GM19372 (cell line): ENCODE results near the gene MTMR11.
A peak's percentile ranks its signal among the peaks of the same experiment; 100 is the strongest.

ENCODE experiments used
- ATAC-seq: cut with Tn5 transposase; IDR thresholded peaks from one replicate; pipeline ENCODE4 v1.9.1; 2021; ENCODE audit warnings: mild to moderate bottlenecking, low read depth, moderate library complexity; ENCODE audit not compliant: unreplicated experiment

Gene MTMR11

GRCh38 chr1:149936992-149937705, 470 bp upstream of the MTMR11 start:
- ATAC-seq: no peak

GRCh38 chr1:149934356-149934755, 2.3 kb downstream of the MTMR11 start:
- no peak for ATAC-seq

GRCh38 chr1:149933208-149933607, 3.5 kb downstream of the MTMR11 start:
- no peak for ATAC-seq

GRCh38 chr1:149932474-149932873, 4.2 kb downstream of the MTMR11 start:
- no peak for ATAC-seq

- no peak for ATAC-seq
Measured at GRCh38 chr1:149931212-149931790, 5.4 kb downstream of the MTMR11 start.

DNA sequence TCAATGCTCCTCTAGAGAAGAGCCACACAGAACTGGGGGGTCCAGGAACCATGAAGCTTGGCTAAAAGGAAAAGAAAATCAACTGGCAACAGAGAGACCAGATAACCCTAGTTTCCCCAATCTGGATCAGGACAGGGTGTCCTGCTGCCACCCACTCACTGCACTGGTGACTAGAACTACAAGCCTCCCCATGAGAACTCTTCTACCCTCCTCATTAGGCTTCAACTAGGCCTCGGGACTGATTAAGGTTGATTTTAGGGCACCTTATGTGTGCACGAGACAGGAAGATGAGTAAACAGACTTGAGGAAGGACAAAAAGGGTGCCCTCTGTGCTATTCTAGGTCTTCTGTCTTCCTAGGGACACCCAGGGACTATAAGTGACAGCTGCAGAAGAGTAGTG, 6.8 kb downstream of the MTMR11 start:
- no peak for ATAC-seq

- ATAC-seq: no peak
Measured at GRCh38 chr1:149928401-149928724, 8.3 kb downstream of the MTMR11 start.

DNA sequence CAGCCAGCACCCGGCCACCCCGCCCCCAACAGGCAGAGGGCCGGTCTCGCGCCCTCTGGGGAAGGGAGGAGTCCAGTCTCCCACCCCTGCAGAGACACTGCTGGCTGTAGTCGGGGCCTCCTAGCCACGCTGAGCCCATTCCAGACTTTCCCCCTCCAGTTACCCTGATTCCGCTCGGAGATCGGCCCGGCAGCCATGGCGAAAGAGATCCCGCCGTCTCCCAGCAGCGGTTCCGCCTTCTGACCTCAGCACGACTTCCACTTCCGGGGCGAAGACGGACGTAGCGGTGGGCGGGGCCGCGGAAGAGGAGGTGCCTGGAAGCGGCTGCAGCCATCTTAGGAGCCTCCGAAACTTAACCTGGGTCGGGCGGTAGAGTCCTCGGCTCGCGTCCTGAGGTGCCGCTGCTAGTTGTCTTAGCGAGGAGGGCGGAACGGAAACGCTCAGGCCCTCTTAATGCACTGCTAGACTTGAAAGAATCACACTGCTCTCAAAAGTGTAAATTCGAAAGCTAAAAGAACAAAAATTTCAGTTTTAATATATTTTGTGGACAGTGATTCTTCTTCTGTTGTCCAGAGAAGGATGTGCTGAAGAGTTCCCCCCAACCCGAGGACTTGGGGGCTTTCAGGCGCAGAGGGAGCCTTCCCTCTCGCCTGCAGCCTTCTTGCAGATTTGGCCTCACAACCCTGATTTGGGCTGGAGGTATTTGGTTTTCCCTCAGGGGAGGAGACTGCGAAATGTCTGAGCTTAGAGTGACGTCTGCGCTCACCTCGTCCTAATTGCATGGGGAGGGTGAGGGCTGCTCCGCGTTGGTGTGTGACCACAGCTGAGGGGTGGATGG, 8.9 kb downstream of the MTMR11 start, which contains the start of gene SF3B4:
TSS of gene SF3B4 (minus strand) at position 241 of the 838 bp plus-strand sequence. CDS start at position 197, 44 bp downstream.
- ATAC-seq: peak; percentile 96

DNA sequence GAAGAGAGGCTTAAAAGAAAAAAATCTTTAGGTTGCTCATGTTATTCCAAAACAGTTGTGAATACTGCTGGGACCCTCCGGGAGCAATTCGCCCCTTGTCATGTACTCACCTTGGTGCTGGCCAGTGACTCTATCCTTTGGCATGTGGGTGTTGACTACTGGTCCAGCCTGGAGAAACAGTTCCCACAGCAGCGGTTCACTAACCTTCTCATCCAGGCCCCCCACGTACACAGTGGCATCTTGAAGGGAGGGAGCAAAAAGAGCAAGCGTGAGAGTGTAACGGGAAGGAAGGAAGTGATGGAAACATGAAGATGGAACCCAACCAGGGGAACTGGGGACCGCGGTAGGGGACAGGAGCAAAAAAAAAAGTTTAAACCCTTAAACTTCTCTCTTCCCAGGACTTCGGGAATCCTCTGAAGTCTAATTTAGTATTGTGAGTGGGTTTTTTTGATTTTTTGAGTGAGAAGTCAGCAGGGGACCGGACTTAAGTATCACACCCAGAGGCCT, 9.6 kb downstream of the MTMR11 start:
- ATAC-seq: no peak

- ATAC-seq: no peak
Measured at GRCh38 chr1:149926296-149926695, 10.4 kb downstream of the MTMR11 start.

- no peak for ATAC-seq
Measured at GRCh38 chr1:149925751-149926150, 10.9 kb downstream of the MTMR11 start.

DNA sequence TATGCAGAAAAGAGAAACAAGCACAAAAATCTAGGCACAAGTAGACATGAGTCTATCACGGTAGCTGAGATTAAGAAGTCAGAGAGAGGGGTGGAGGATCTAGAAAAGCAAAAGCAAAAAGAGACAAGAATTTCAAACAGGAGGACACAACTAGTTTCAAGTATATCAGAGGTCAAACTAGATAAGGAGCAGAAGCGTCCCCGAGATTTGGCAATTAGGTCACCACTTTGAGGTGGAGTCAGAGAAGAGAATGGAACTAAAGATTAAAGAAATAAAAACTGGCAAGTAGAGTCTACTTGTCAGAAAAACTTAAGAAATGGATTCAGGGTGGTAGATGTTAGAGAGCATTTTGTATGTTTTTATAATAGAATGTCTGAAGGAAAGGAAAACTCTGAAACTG, 11.3 kb downstream of the MTMR11 start:
- ATAC-seq: no peak

DNA sequence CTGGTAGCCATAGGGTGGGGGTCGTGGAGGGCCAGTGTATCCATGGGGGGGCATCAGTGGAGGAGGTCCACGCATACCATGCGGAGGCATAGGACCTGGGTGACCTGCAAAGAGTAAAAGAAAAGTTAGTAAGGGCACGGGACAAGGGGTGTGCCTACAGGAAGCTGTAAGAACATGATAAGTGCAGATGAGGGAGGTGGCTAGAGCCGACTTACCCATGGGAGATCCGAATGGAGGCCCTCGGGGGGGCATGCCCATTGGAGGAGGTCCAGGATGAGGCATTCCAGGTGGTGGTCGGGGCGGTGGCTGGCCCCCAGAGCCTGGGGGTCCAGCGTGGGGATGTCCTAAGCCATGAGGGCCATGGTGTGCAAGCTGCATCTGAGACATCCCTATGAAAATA, 13.1 kb downstream of the MTMR11 start:
- no peak for ATAC-seq

GRCh38 chr1:149917571-149918144, 19.0 kb downstream of the MTMR11 start, which contains the start of gene SV2A:
Gene SV2A, minus strand, starts transcription at chr1:149917844. Its CDS starts 4,004 bp downstream, at chr1:149913840.
- ATAC-seq: no peak

DNA sequence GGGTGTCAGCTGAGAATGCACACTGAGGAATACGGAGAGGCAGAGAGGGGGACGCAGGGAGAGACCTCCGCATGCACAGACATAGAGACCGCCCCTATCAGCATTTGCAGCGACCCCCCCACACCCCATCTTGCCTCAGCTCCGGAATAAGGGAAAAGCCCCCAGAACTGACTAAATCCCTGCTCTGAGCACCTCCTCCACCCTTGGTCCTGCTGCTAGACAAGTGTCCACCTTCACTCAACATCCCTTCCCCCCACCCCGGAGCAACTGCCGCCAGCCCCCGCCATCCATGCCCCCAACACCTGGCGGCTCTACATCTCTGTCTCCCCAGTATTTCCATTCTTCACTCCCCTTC, 19.8 kb downstream of the MTMR11 start:
- no peak for ATAC-seq

- no peak for ATAC-seq
Measured at GRCh38 chr1:149916193-149916897, 20.3 kb downstream of the MTMR11 start.

- no peak for ATAC-seq
Measured at GRCh38 chr1:149915429-149916192, 21.1 kb downstream of the MTMR11 start.

DNA sequence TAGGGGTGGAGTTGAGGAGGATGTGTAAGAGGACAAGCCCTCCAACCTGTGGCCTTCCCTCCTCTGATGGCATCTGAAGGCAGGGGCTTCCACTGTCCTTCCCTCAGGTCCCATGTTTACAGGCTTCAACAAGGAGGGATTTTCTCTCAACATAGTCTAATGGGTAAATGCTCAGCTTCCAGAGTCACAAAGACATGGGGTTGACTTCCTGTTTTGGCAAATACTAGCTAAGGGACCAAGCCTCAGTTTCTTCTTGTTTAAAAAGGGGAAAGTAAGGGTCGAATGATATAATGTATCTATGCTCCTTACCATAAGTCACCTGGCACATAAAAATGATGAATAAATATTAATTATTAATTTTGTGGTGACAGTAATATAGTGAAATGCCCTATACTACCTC, 22.1 kb downstream of the MTMR11 start:
- ATAC-seq: no peak

DNA sequence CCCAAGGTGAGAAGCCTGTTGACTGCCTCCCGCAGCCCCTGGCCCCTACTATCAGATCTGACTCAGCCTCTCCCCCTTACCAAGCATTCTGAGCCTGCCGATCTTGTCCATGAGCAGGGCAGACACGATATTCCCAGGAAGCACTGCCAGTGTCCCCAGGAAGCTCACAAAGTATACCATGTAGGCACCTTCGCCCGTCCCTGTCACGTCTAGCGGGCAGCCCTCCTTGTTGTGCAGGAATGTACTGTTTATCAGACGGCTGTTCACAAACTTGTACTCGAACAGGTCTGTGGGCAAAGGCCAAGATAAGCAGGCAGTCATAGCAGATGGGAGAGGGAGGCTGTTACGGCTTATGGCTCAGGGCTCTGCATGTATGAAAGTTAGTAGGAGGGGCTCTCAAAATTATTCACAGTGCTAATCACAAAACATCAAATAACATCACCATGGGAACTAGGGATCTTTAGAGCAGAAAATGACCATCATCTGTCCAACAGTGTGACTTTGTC, 30.1 kb downstream of the MTMR11 start:
- no peak for ATAC-seq
